HepG2 (cell line): Measurements from ENCODE around the gene ZNF804A. TPM values are rescaled to one million over a fixed set of nuclear protein-coding genes. Genes with fewer than 3 reads are reported as not detected.

Experiments
- ATAC-seq: fragments of 200-7000 bp; cut with Tn5 transposase; 3 replicates; pipeline ENCODE4 v1.9.1; 2020; ENCODE audit warnings: mild to moderate bottlenecking, moderate library complexity
- BruUV-seq: library from RNA; stranded (reverse); fragments of 400-500 nt; replicated peaks from 2 replicates; lab custom pipeline; 2021; lab: Mats Ljungman, UMichigan
- CTCF ChIA-PET: fragments of 300-600 bp; formaldehyde crosslinking; extraction: SDS; loops from one replicate; lab custom pipeline; 2021; ENCODE audit warnings: low total read pairs, inconsistent platforms, low intra/inter-chr PET ratio; lab: Yijun Ruan, JAX
- POLR2A ChIA-PET: fragments of 350-600 bp; sonication (Branson Sonifier 250); formaldehyde crosslinking; loops from one replicate; lab custom pipeline; 2020; ENCODE audit warnings: antibody characterized with exemption, inconsistent platforms; lab: Yijun Ruan, JAX
- DNase-seq: peaks from one replicate; pipeline ENCODE4 v3.0.0-alpha.2; 2015; ENCODE audit warnings: low spot score
- FAIRE-seq: peaks from 3 replicates; lab custom pipeline; 2011; peaks lifted over from hg19 to GRCh38; lab: Jason Lieb, UNC
- H2AFZ ChIP-seq: one replicate; pipeline ENCODE4 v1.6.1; 2011; ENCODE audit warnings: low read length, inconsistent platforms
- H3K27ac ChIP-seq: fragments of 300-600 bp; 3 replicates; pipeline ENCODE4 v1.8.0; 2011; ENCODE audit warnings: mixed run types, mild to moderate bottlenecking, mixed read lengths, low read length, inconsistent platforms; ENCODE audit not compliant: insufficient read depth; ENCODE audit errors: extremely low read length
- H3K27me3 ChIP-seq, 2 experiments: fragments of 200-600 bp in 1 of 2; 2 replicates in 1 of 2; 3 replicates in 1 of 2; pipeline versions ENCODE4 v1.6.0 to v1.8.0; 2011; ENCODE audit warnings: low read length in 2 of 2, mild to moderate bottlenecking in 2 of 2, moderate library complexity in 2 of 2, inconsistent platforms in 1 of 2; ENCODE audit not compliant: insufficient read depth in 2 of 2, control insufficient read depth in 1 of 2
- H3K36me3 ChIP-seq, 2 experiments: fragments of 200-600 bp in 1 of 2; replicated peaks in 1 of 2; 2 replicates in 1 of 2; 3 replicates in 1 of 2; pipeline versions ENCODE4 v1.5.1 to v1.8.0; 2011; ENCODE audit warnings: low read length in 2 of 2, inconsistent platforms in 1 of 2; ENCODE audit not compliant: insufficient read depth in 2 of 2, control insufficient read depth in 1 of 2
- H3K4me1 ChIP-seq: 2 replicates; pipeline ENCODE4 v1.5.1; 2012; ENCODE audit warnings: low read length, inconsistent platforms; ENCODE audit not compliant: insufficient read depth
- H3K4me2 ChIP-seq: 2 replicates; pipeline ENCODE4 v1.6.0; 2011; ENCODE audit warnings: low read depth, low read length, inconsistent platforms
- H3K4me3 ChIP-seq, 3 experiments: fragments of 200-600 bp in 1 of 3; sonication (generic), shearing (Covaris generic) in 1 of 3; replicated peaks in 1 of 3; 2 replicates each; pipeline ENCODE4 v1.5.1; 2011 to 2016; ENCODE audit warnings: low read length in 3 of 3, inconsistent platforms in 2 of 3, low read depth in 2 of 3, mild to moderate bottlenecking in 2 of 3, control low read depth in 1 of 3, mixed read lengths in 1 of 3; ENCODE audit not compliant: insufficient read depth in 1 of 3
- H3K79me2 ChIP-seq: one replicate; pipeline ENCODE4 v1.6.1; 2011; ENCODE audit warnings: low read length, inconsistent platforms; ENCODE audit not compliant: insufficient read depth
- H3K9ac ChIP-seq: 2 replicates; pipeline ENCODE4 v1.6.0; 2011; ENCODE audit warnings: mild to moderate bottlenecking, low read depth, low read length, inconsistent platforms; ENCODE audit not compliant: insufficient read depth
- H3K9me3 ChIP-seq: 2 replicates; pipeline ENCODE4 v1.5.1; 2012; ENCODE audit warnings: mild to moderate bottlenecking, low read length
- H4K20me1 ChIP-seq: 2 replicates; pipeline ENCODE4 v1.6.0; 2011; ENCODE audit warnings: inconsistent platforms, mild to moderate bottlenecking, low read length, moderate library complexity; ENCODE audit not compliant: insufficient read depth
- BHLHE40 ChIP-seq: IDR thresholded peaks from 2 replicates; pipeline ENCODE4 v1.6.1; 2011; ENCODE audit warnings: low read length, improper control_type of control experiment
- CREB1 ChIP-seq, 2 experiments: fragments of 450-650 bp in 1 of 2; IDR thresholded peaks; 2 replicates each; pipeline ENCODE4 v1.6.1; 2016 to 2017; ENCODE audit warnings: control low read depth in 1 of 2, mild to moderate bottlenecking in 1 of 2, missing compliant biosample characterization in 1 of 2, missing genetic modification characterization in 1 of 2
- HNRNPL ChIP-seq: fragments of 200-400 bp; formaldehyde crosslinking; IDR thresholded peaks from 2 replicates; pipeline ENCODE4 v1.6.1; 2017; ENCODE audit warnings: mild to moderate bottlenecking, low read depth, low read length
- HOXA9 ChIP-seq: sonication (generic); formaldehyde crosslinking; IDR thresholded peaks from 2 replicates; pipeline ENCODE4 v1.8.1; 2022; ENCODE audit warnings: missing genetic modification reagents, mild to moderate bottlenecking, moderate library complexity, borderline replicate concordance
- MTF1 ChIP-seq: sonication (generic); formaldehyde crosslinking; IDR thresholded peaks from 2 replicates; pipeline ENCODE4 v1.5.0; 2020; ENCODE audit warnings: missing genetic modification reagents
- NR3C1 ChIP-seq: sonication (generic); formaldehyde crosslinking; IDR thresholded peaks from 2 replicates; pipeline ENCODE4 v1.4.0; 2020; ENCODE audit warnings: missing genetic modification reagents
- RARA ChIP-seq: IDR thresholded peaks from 2 replicates; pipeline ENCODE4 v1.6.1; 2016; ENCODE audit warnings: missing genetic modification reagents, missing compliant biosample characterization
- SALL1 ChIP-seq: sonication (generic); formaldehyde crosslinking; IDR thresholded peaks from 2 replicates; pipeline ENCODE4 v1.8.0; 2022; ENCODE audit warnings: mild to moderate bottlenecking, missing genetic modification reagents
- SAP130 ChIP-seq: IDR thresholded peaks from 2 replicates; pipeline ENCODE4 v1.6.1; 2016; ENCODE audit warnings: low read depth
- SRF ChIP-seq: IDR thresholded peaks from 2 replicates; pipeline ENCODE4 v1.6.1; 2011; ENCODE audit warnings: mild to moderate bottlenecking, low read depth, low read length, moderate library complexity
- TBL1XR1 ChIP-seq: fragments of 150-350 bp; IDR thresholded peaks from 2 replicates; pipeline ENCODE4 v1.6.1; 2014; ENCODE audit warnings: borderline replicate concordance, low read length; ENCODE audit not compliant: partially characterized antibody
- ZBTB20 ChIP-seq: sonication (generic); formaldehyde crosslinking; IDR thresholded peaks from 2 replicates; pipeline ENCODE4 v1.8.1; 2023; ENCODE audit warnings: missing genetic modification reagents, low read depth, mild to moderate bottlenecking, borderline replicate concordance
- ZBTB26 ChIP-seq: IDR thresholded peaks from 2 replicates; pipeline ENCODE4 v1.6.1; 2016; ENCODE audit warnings: missing compliant biosample characterization, missing genetic modification reagents, borderline replicate concordance
- ZNF12 ChIP-seq: sonication (generic); formaldehyde crosslinking; IDR thresholded peaks from 2 replicates; pipeline ENCODE4 v1.5.0; 2020; ENCODE audit warnings: missing genetic modification reagents
- ZNF549 ChIP-seq: sonication (generic); formaldehyde crosslinking; IDR thresholded peaks from 2 replicates; pipeline ENCODE4 v1.5.0; 2020; ENCODE audit warnings: missing genetic modification reagents
- ZNF749 ChIP-seq: sonication (generic); formaldehyde crosslinking; IDR thresholded peaks from 2 replicates; pipeline ENCODE4 v1.8.0; 2022; ENCODE audit warnings: mild to moderate bottlenecking, missing genetic modification reagents, moderate library complexity, borderline replicate concordance
- WGBS: methylation state at CpG from one replicate; pipeline ENCODE4 v1.1.6; 2017; ENCODE audit warnings: low lambda C conversion rate; 5-methylcytosine and 5-hydroxymethylcytosine counted together
- in situ Hi-C: cut with HindIII; loops from 2 replicates; pipeline ENCODE4 v1.10.0; 2017; ENCODE audit warnings: low pct_unique_long_range_greater_than_20kb; ENCODE audit not compliant: extremely low pct_ligation_motif_present
- intact Hi-C: fragments of 100-400 bp; cut with micrococcal nuclease; formaldehyde crosslinking; loops from one replicate; pipeline ENCODE4 v1.10.0; 2022; ENCODE audit not compliant: unreplicated experiment
- polyA plus RNA-seq, 8 experiments: library from polyadenylated mRNA; depleted of rRNA in 3 of 8; stranded (reverse) in 7 of 8; unstranded in 1 of 8; fragments of >200 nt; fragmentation: Illumina TruSeq in 4 of 8; extraction: Trizol in 4 of 8; gene quantifications; 2 replicates each; pipeline versions ENCODE4 v1.2.1 to v1.2.3, GENCODE V29; 2011 to 2016; ENCODE audit warnings: low read depth in 4 of 8, missing spikeins in 1 of 8, mixed read lengths in 1 of 8; ENCODE audit not compliant: insufficient read depth in 1 of 8
- total RNA-seq, 5 experiments: library from RNA; depleted of rRNA; stranded (reverse); fragments of >200 nt; fragmentation: Illumina TruSeq; extraction: Trizol; gene quantifications; 2 replicates each; pipeline ENCODE4 v1.2.3, GENCODE V29; 2016; ENCODE audit warnings: low read depth in 1 of 5
- TF ChIP-seq, protein P1 (sequence below): IDR thresholded peaks from 2 replicates; pipeline ENCODE4 v1.6.1; 2012; ENCODE audit warnings: inconsistent platforms

The ZNF804A gene
- total and polyA plus RNA-seq, 2 of the 13 experiments (the other 11 are each of a cell fraction or from before 2014, with no cell fraction given): 0.07 to 0.09 TPM

DNA sequence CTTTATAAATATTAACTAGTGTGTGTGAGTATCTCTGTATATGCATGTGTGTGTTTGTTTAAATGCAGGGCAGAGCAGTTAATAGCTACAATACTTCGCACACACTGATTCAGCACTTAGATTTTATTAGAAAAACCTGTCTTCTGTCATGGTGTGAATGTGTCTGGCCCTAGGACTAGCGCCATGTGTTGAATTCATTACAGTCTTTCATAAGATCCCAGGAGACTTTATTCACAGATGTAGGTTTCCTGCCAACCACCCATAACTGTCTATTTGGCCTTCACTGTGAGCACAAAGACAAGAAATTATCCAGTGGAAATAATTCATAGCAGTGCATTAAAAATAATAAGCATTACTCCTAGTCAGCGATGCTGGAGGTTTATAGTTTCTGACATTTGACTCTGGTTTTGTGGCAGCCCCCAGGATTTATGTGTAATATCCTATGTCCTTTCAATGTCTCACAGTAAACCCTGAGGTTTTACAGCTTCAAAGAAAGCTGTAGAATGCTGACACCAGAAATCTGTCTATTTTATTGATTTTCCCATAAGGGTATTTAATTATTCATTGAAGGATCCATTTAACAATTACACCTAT is 93.9 kb downstream of the ZNF804A start:
- Histone ChIP-seq H3K79me2 (no peaks in the 10 kb centered on the region), H2AFZ (no peak overlapping the region), H3K4me3 (no peak overlapping the region), H3K4me2 (no peak overlapping the region), H3K36me3 (no peaks in the 10 kb centered on the region), H4K20me1 (no peaks in the 10 kb centered on the region), H3K27ac (no peak overlapping the region), H3K27me3 (no peaks in the 10 kb centered on the region), H3K4me1 (no peaks in the 10 kb centered on the region), H3K9me3 (no peaks in the 10 kb centered on the region), H3K9ac (no peak overlapping the region)
- ATAC-seq (no peak), FAIRE-seq (no peak), DNase-seq (no peak)
- in situ Hi-C loops (no loop called here), intact Hi-C loops (no loop called here)
- no peak for TF ChIP-seq NR3C1
- no peak for TF ChIP-seq CREB1 (IDR thresholded peaks at IDR 0.05)
- no peak for TF ChIP-seq CREB1 (CRISPR knock-in tag; IDR thresholded peaks at IDR 0.05)
- TF ChIP-seq SRF: no peak
- no peak for TF ChIP-seq RARA
- no peak for TF ChIP-seq HOXA9 (CRISPR knock-in tag)
- no peak for TF ChIP-seq HNRNPL
- no peak for TF ChIP-seq ZNF12 (CRISPR knock-in tag)
- no peak for TF ChIP-seq TBL1XR1
- TF ChIP-seq SAP130 (CRISPR knock-in tag): no peak
- TF ChIP-seq ZNF749 (CRISPR knock-in tag): no peak
- no peak for TF ChIP-seq BHLHE40
- no peak for TF ChIP-seq MTF1 (CRISPR knock-in tag)
- TF ChIP-seq, protein P1, sequence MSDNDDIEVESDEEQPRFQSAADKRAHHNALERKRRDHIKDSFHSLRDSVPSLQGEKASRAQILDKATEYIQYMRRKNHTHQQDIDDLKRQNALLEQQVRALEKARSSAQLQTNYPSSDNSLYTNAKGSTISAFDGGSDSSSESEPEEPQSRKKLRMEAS: no peak
- TF ChIP-seq ZBTB20 (CRISPR knock-in tag): no peak
- no peak for TF ChIP-seq ZNF549 (CRISPR knock-in tag)
- TF ChIP-seq ZBTB26 (CRISPR knock-in tag): no peak
- no peak for TF ChIP-seq SALL1 (CRISPR knock-in tag)
- 9% methylated on average over 3 of the region's 3 CpGs for WGBS
- BruUV-seq: no TSS peak
- POLR2A ChIA-PET: no interaction called here
- CTCF ChIA-PET: no interaction called here
